Measurements from ENCODE around the gene MEIS2. TPM values are rescaled to one million over a fixed set of nuclear protein-coding genes. Genes with fewer than 3 reads are reported as not detected.
A peak's percentile ranks its signal among the peaks of the same experiment; 100 is the strongest.

MEIS2 gene
- total RNA-seq, 1 donor from 2014 or later = 6.0 TPM

DNA sequence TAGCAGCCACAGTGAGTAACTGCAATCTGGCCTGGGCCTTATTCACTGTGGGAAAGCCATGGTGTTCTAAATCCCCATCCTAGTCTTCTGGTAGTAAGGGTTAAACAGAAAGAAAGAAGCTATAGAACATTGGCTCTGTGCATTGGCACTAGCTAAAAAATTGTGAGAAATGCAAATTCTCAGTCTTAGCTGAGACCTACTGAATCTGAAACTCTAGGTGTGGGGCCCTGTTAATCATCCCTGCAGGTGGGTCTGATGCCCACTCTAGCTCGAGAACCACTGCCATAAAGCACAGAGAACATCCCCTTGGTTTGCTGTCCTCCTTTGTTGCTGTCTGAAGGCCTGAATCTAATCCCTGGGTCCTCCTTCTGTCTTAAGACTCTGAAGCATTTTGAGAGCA lies 59.3 kb downstream of the MEIS2 start:
- no peak overlapping the region for H3K27ac Mint-ChIP-seq (ENCODE audit: unreplicated experiment)

DNA sequence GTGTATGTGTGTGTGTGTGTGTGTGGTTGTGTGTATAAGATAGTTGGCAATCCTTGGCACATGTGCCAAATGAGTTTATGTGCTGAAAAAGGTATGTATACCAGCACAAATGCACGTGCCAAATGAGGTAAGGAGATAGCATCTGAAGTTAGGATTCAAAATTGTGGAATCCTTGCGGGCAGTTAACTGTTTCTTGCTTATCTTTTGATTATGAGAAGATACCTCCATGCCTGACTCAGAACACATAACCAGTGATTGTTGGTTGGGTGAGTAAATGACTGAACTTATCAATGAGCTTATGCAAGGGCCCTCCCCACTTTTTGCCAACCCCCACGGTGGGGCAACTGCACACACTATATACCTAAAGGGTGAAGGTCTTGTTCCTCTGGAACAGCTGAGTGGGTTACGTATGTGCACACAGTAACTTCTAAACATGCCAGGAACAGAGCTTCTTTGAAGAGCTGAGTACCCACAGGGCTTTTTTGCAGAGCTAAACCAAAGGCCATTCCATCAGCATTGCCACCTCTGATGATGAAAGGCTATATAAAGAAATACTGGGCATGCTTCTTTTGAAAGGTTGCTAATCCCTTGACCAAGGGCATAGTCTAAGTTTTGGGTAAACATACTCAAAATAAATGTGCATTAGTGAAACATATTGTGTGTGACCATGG lies 60.1 kb downstream of the MEIS2 start:
- TF ChIP-seq, protein P1, sequence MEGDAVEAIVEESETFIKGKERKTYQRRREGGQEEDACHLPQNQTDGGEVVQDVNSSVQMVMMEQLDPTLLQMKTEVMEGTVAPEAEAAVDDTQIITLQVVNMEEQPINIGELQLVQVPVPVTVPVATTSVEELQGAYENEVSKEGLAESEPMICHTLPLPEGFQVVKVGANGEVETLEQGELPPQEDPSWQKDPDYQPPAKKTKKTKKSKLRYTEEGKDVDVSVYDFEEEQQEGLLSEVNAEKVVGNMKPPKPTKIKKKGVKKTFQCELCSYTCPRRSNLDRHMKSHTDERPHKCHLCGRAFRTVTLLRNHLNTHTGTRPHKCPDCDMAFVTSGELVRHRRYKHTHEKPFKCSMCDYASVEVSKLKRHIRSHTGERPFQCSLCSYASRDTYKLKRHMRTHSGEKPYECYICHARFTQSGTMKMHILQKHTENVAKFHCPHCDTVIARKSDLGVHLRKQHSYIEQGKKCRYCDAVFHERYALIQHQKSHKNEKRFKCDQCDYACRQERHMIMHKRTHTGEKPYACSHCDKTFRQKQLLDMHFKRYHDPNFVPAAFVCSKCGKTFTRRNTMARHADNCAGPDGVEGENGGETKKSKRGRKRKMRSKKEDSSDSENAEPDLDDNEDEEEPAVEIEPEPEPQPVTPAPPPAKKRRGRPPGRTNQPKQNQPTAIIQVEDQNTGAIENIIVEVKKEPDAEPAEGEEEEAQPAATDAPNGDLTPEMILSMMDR (IDR thresholded peaks at IDR 0.05; ENCODE audit: partially characterized antibody, unreplicated experiment) = no peak
- Mint-ChIP-seq H3K4me1 (ENCODE audit: low read depth, unreplicated experiment) (peaks cover 45% of the 10 kb centered on the region), H3K36me3 (ENCODE audit: unreplicated experiment) (no peaks in the 10 kb centered on the region), H3K9me3 (ENCODE audit: unreplicated experiment) (peaks cover 9% of the 10 kb centered on the region), H3K27me3 (ENCODE audit: unreplicated experiment) (peaks cover 9% of the 10 kb centered on the region), H3K4me3 (ENCODE audit: unreplicated experiment) (peak overlapping the region; percentile 66), H3K27ac (ENCODE audit: unreplicated experiment) (peak overlapping the region; percentile 36)
- DNase-seq = no peak

More for the DNA sequence above, 59.3 kb downstream of the MEIS2 start:
- TF ChIP-seq, protein P1 (IDR thresholded peaks at IDR 0.05; ENCODE audit: partially characterized antibody, unreplicated experiment) = no peak
- H3K9me3 Mint-ChIP-seq (ENCODE audit: unreplicated experiment) = peaks cover 9% of the 10 kb centered on the region
- H3K27me3 Mint-ChIP-seq (ENCODE audit: unreplicated experiment) = peaks cover 9% of the 10 kb centered on the region
- no peaks in the 10 kb centered on the region for H3K36me3 Mint-ChIP-seq (ENCODE audit: unreplicated experiment)
- no peak overlapping the region for H3K4me3 Mint-ChIP-seq (ENCODE audit: unreplicated experiment)
- DNase-seq = no peak
- H3K4me1 Mint-ChIP-seq (ENCODE audit: low read depth, unreplicated experiment) = peaks cover 50% of the 10 kb centered on the region

DNA sequence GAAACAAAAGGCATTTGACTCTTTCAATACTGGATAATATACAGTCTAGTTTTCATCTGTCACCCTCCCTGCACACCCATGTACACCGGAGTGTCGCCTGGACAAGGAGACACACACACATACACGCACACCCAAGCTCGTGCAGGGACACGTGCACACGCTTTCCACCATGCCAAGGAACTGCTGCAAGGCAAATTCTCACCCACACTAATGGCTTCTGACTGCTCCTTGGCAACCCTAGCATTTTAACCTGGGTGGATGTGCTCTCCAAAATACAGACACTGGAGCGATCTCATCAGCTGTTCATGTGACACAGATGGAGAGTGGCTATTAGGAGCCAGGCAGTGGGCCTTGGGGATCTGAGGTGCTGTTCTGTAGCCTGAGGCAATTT lies 61.6 kb downstream of the MEIS2 start:
- Mint-ChIP-seq H3K27ac (ENCODE audit: unreplicated experiment) (peak overlapping the region; percentile 97), H3K9me3 (ENCODE audit: unreplicated experiment) (peaks cover 9% of the 10 kb centered on the region), H3K27me3 (ENCODE audit: unreplicated experiment) (peaks cover 10% of the 10 kb centered on the region), H3K4me3 (ENCODE audit: unreplicated experiment) (peak overlapping the region; percentile 75), H3K36me3 (ENCODE audit: unreplicated experiment) (no peaks in the 10 kb centered on the region), H3K4me1 (ENCODE audit: low read depth, unreplicated experiment) (peaks cover 41% of the 10 kb centered on the region)
- TF ChIP-seq, protein P1 (IDR thresholded peaks at IDR 0.05; ENCODE audit: partially characterized antibody, unreplicated experiment) = no peak
- peak; percentile 67 for DNase-seq

DNA sequence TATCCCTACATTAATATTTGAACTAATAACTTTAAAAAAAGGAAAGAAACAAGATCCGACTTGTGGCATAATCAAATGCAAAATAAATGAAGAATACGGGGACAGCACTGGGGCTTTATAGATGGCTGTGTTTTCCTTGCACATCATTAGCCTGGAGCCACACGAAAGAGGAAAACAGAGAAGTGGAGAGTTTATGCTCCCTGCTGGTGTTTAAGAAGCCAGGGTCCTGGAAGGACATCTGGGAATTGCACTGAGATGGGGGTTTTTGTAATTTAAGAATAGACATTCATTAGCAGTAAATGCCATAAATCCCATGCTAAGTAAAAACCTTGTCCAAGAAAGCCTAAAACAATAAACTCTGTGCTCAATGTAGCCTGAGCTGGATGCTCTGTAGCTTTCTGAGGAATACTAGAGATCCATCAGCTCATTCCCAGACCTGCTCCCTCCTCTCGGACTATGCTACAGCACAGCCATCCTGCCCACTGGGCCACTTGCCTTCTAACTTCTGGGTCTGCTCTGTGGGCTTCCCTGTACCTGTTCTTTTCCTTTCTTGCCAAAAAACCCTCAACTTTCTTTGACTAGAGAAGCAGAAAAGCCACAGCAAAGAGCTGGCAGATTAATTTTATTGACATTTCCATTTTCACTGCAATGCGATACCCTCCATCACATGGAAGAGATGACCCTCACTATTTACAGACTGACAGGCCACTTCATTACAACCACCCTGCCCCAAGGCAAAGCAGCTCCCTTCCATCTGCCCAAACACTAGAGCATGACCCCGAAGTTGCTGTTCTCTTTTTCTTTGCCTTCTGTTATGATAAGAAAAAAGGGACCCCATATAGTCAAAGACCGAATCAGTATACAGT lies 62.3 kb downstream of the MEIS2 start:
- Mint-ChIP-seq H3K9me3 (ENCODE audit: unreplicated experiment) (peaks cover 9% of the 10 kb centered on the region), H3K4me3 (ENCODE audit: unreplicated experiment) (peak overlapping the region; percentile 75), H3K27ac (ENCODE audit: unreplicated experiment) (peak overlapping the region; percentile 97), H3K36me3 (ENCODE audit: unreplicated experiment) (no peaks in the 10 kb centered on the region), H3K27me3 (ENCODE audit: unreplicated experiment) (peaks cover 11% of the 10 kb centered on the region), H3K4me1 (ENCODE audit: low read depth, unreplicated experiment) (peaks cover 41% of the 10 kb centered on the region)
- DNase-seq = peak; percentile 36
- TF ChIP-seq, protein P1 (IDR thresholded peaks at IDR 0.05; ENCODE audit: partially characterized antibody, unreplicated experiment) = no peak
